Activated CD4-positive, alpha-beta T cell treated with anti-CD3 and anti-CD28 coated beads, Interleukin-2, amount 10 ng/mL, durations not matched to agents 24 days and 14 days (primary cell): ENCODE data around the gene PTAFR. TPM values are rescaled to one million over a fixed set of nuclear protein-coding genes. Genes with fewer than 3 reads are reported as not detected.

Experiments
- DNase-seq: peaks from one replicate; pipeline ENCODE4 v3.0.0; 2022
- H3K27ac Mint-ChIP-seq: one replicate; pipeline ENCODE4 v1.8.0; 2022; ENCODE audit warnings: mild to moderate bottlenecking, mixed read lengths
- H3K27me3 Mint-ChIP-seq: one replicate; pipeline ENCODE4 v1.8.0; 2022; ENCODE audit warnings: mixed read lengths
- H3K36me3 Mint-ChIP-seq: one replicate; pipeline ENCODE4 v1.8.0; 2022; ENCODE audit warnings: low read depth, mild to moderate bottlenecking, mixed read lengths
- H3K4me1 Mint-ChIP-seq: one replicate; pipeline ENCODE4 v1.8.0; 2021; ENCODE audit warnings: mixed read lengths
- H3K4me3 Mint-ChIP-seq: one replicate; pipeline ENCODE4 v1.8.0; 2022; ENCODE audit warnings: mild to moderate bottlenecking, moderate library complexity, mixed read lengths
- H3K9me3 Mint-ChIP-seq: one replicate; pipeline ENCODE4 v1.8.0; 2021; ENCODE audit warnings: mixed read lengths
- intact Hi-C: fragments of 100-400 bp; cut with micrococcal nuclease; formaldehyde crosslinking; loops from one replicate; pipeline ENCODE4 v1.15.1; 2023
- total RNA-seq: library from RNA; stranded (reverse); gene quantifications from 2 replicates; pipeline ENCODE4 v1.2.3, GENCODE V29; 2022

The PTAFR gene
- total RNA-seq, 1 donor from 2014 or later, result 0.40 TPM

DNA sequence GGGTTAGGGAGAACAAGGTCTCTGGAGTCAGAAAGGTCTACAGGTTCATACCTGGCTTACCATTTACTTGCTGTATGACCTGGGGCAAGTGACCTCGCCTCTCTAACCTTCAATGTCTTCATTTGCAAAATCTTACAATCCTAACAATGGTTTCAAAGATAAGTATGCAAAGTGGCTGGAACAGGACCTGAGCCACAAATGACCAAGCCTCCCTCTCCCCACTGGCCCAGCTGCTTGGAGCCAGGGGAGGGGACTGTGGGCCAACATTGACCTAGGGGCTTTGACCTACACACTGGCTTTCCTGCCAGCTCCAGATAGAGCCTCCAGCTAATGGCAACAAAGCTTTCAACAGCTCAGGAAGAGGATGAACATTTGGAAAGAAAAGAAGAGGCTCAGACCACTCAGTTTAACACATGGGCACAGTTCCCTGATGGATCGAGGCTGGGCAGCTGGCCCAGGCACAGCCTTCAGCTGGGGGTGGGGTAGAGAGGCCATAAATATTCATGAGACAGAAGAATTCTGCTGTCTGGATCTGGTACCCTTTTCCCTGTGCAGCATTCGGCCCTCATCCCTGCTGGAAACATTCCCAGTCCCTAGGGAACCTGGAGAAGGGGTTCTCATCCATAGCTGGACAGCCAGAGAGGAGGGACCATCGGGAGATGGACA, 12.9 kb downstream of the PTAFR start:
- peaks cover 57% of the 10 kb centered on the region for H3K27me3 Mint-ChIP-seq
- intact Hi-C loops, result no loop called here

DNA sequence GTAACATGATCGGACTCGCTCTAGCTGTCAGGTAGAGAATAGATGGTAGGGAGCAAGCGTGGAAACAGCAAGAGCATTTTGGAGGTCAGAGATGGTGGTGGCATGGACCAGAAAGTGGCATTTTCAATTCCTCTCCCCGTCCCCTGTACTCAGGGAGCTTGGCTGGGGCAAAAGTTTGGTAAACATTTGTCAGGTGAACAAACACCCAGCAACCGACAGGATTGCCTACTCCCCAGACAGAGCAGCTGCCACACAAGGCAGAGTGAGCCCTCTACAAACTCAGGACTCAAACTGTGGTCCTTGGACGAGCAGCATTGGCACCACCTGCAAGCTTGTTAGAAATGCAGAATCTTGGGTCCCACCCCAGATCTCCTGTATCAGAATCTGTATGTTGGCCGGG, 14.3 kb downstream of the PTAFR start:
- peaks cover 8% of the 10 kb centered on the region for H3K4me1 Mint-ChIP-seq
- no peaks in the 10 kb centered on the region for H3K36me3 Mint-ChIP-seq
- no peaks in the 10 kb centered on the region for H3K9me3 Mint-ChIP-seq
- no peak overlapping the region for H3K4me3 Mint-ChIP-seq
- intact Hi-C loops, result no loop called here
- H3K27ac Mint-ChIP-seq, result no peak overlapping the region
- peaks cover 59% of the 10 kb centered on the region for H3K27me3 Mint-ChIP-seq
- DNase-seq, result no peak

More for the DNA sequence above, 12.9 kb downstream of the PTAFR start:
- DNase-seq, result no peak
- Mint-ChIP-seq H3K4me3 (no peak overlapping the region), H3K9me3 (no peaks in the 10 kb centered on the region), H3K4me1 (peaks cover 13% of the 10 kb centered on the region), H3K36me3 (no peaks in the 10 kb centered on the region), H3K27ac (no peak overlapping the region)

DNA sequence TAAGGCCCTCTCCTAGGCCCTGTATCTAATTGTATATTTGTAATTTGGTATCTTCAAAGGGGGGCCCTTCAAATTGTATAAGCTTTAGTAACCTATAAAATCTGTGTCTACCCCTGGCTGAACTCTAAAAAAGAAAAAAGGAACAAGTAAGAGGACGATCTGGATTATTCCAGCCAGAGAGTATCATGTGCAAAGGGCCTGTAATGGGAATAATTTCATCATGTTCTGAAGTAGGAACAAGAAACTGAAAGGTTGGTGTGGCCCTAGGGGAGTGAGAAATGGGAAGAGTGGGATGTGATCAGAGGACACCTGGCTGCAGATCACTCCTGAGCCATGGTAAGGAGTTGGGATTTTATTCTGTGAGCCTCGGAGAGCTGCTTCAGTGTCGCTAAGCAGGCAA, 14.7 kb downstream of the PTAFR start:
- intact Hi-C loops, result no loop called here
- no peak overlapping the region for H3K4me3 Mint-ChIP-seq

DNA sequence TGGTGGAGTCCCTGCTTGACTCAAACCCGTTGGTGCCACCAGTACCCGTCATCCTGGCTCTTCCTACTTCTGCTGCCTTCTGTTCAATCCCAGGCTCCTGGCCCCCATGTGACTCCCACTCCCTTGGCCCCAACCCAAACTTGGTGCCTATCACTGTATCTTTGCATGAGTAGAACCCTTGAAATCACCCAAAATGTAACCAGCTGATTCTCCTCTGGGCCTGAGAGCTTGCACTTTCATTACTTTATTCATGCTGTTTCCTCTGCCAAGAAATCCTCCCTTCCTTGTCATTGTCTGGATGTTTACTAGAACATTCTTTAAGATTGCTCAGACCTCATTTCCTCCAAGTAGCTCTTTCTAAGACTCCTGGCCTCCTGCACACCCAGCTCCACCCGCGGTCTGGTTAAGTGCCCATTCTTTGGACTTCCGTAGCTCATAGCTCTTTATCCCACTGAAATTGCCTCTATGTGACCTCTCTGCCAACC, 15.7 kb downstream of the PTAFR start:
- DNase-seq, result no peak
- Mint-ChIP-seq H3K4me1 (peaks cover 8% of the 10 kb centered on the region), H3K9me3 (no peaks in the 10 kb centered on the region), H3K27ac (no peak overlapping the region), H3K36me3 (no peaks in the 10 kb centered on the region), H3K27me3 (peaks cover 55% of the 10 kb centered on the region), H3K4me3 (no peak overlapping the region)
- intact Hi-C loops, result no loop called here

More for the DNA sequence above, 14.7 kb downstream of the PTAFR start:
- Mint-ChIP-seq H3K9me3 (no peaks in the 10 kb centered on the region), H3K4me1 (peaks cover 8% of the 10 kb centered on the region), H3K36me3 (no peaks in the 10 kb centered on the region), H3K27ac (no peak overlapping the region), H3K27me3 (peaks cover 58% of the 10 kb centered on the region)
- no peak for DNase-seq

DNA sequence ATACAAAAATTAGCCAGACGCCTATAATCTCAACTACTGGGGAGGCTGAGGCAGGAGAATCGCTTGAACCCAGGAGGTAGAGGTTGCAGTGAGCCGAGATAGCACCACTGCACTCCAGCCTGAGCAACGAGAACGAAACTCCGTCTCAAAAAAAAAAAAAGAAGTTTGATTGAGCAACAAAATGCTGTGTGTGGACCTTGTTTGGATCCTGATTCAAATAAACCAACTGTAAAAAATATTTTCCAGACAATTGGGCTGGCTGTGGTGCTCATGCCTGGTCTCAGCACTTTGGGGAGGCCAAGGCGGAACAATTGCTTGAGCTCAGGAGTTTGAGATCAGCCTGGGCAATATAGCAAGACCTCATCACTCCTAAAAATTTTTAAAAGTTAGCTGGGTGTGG, 16.8 kb downstream of the PTAFR start:
- intact Hi-C loops, result no loop called here
- H3K36me3 Mint-ChIP-seq, result no peaks in the 10 kb centered on the region
- H3K4me1 Mint-ChIP-seq, result peaks cover 8% of the 10 kb centered on the region
- peaks cover 61% of the 10 kb centered on the region for H3K27me3 Mint-ChIP-seq
- no peak overlapping the region for H3K27ac Mint-ChIP-seq
- DNase-seq, result no peak
- H3K4me3 Mint-ChIP-seq, result no peak overlapping the region
- no peaks in the 10 kb centered on the region for H3K9me3 Mint-ChIP-seq

DNA sequence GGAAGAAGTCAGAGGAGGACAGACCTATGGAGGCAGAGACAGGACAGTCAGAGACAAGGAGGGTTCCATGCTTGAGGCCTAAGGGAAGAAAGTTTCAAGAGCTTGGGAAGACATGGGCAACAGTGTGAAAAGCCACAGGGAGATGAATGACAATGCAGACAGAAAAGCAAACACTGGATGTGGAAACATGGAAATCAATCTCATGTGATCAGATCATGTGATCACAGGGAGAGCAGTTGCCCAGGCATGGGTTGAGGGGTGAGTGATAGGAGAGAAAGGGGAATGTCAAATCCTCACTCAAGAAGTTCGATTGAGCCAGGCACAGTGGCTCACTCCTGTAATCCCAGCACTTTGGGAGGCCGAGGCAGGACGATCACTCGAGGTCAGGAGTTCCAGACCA, 17.2 kb downstream of the PTAFR start:
- no peaks in the 10 kb centered on the region for H3K9me3 Mint-ChIP-seq
- H3K27ac Mint-ChIP-seq, result no peak overlapping the region
- intact Hi-C loops, result no loop called here
- no peak for DNase-seq
- no peak overlapping the region for H3K4me3 Mint-ChIP-seq
- H3K36me3 Mint-ChIP-seq, result no peaks in the 10 kb centered on the region
- H3K27me3 Mint-ChIP-seq, result peaks cover 60% of the 10 kb centered on the region
- peaks cover 8% of the 10 kb centered on the region for H3K4me1 Mint-ChIP-seq

DNA sequence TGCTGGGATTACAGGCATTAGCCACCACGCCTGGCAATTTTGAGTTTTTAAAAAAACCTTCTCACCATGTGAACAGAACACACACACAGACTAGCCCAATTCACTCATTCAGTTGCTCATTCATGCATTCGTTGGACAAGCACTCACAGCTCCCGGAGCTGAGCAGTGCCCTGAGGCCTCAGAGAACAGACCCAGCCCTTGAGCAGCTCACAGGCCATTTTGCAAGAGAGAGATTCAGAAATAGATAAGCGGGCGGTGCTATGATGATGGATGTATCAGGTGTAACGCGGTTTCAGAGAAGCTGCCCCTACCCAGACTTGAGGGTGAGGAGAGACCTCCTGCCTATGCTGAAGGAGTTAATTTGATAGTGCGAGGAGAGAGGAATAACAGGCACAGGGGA, 18.6 kb downstream of the PTAFR start:
- H3K27me3 Mint-ChIP-seq, result peaks cover 55% of the 10 kb centered on the region

DNA sequence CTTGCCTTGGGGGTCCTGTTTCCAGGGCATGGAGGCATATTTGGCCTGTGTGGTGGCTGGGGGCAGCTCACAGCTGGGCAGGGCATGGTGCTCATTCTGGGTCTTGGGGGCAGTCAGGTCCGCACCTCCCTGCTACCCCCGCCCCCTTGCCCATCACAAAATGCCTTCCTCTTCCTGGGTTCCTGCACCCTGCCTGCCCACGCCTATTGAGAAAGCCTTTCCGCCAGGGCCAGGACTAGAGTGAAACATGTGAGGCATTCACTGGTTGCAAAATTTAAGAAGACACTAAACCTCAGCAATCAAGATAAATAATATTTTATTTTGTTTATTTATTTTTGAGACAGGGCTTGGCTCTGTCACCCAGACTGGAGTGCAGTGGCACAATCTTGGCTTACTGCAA, 19.7 kb downstream of the PTAFR start:
- peaks cover 7% of the 10 kb centered on the region for H3K4me1 Mint-ChIP-seq
- no peaks in the 10 kb centered on the region for H3K9me3 Mint-ChIP-seq
- H3K27ac Mint-ChIP-seq, result no peak overlapping the region
- intact Hi-C loops, result no loop called here
- no peak overlapping the region for H3K4me3 Mint-ChIP-seq
- H3K36me3 Mint-ChIP-seq, result peaks cover 1% of the 10 kb centered on the region
- peaks cover 49% of the 10 kb centered on the region for H3K27me3 Mint-ChIP-seq
- DNase-seq, result no peak

More for the DNA sequence above, 18.6 kb downstream of the PTAFR start:
- intact Hi-C loops, result no loop called here
- Mint-ChIP-seq H3K36me3 (peaks cover 1% of the 10 kb centered on the region), H3K27ac (no peak overlapping the region), H3K9me3 (no peaks in the 10 kb centered on the region), H3K4me1 (peaks cover 8% of the 10 kb centered on the region), H3K4me3 (no peak overlapping the region)
- no peak for DNase-seq

DNA sequence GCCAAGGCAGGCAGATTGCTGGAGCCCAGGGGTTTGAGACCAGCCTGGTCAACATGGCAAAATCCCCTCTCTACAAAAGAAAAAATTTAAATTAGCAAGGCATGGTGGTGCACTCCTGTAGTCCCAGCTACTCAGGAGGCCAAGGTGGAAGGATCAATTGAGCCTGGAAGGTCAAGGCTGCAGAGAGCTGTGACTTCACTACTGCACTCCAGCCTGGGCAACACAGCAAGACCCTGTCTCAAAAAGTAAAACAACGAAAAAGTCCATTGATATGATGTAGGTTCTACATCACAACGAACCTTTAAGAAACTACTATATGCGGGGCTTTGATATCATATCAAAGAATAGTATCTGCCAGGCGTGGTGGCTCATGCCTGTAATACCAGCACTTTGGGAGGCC, 20.9 kb downstream of the PTAFR start:
- H3K27ac Mint-ChIP-seq, result no peak overlapping the region
- intact Hi-C loops, result no loop called here
- peaks cover under 1% of the 10 kb centered on the region for H3K9me3 Mint-ChIP-seq
- no peak for DNase-seq
- H3K36me3 Mint-ChIP-seq, result peaks cover 1% of the 10 kb centered on the region
- peaks cover under 1% of the 10 kb centered on the region for H3K4me1 Mint-ChIP-seq
- H3K4me3 Mint-ChIP-seq, result no peak overlapping the region
- H3K27me3 Mint-ChIP-seq, result peaks cover 47% of the 10 kb centered on the region

DNA sequence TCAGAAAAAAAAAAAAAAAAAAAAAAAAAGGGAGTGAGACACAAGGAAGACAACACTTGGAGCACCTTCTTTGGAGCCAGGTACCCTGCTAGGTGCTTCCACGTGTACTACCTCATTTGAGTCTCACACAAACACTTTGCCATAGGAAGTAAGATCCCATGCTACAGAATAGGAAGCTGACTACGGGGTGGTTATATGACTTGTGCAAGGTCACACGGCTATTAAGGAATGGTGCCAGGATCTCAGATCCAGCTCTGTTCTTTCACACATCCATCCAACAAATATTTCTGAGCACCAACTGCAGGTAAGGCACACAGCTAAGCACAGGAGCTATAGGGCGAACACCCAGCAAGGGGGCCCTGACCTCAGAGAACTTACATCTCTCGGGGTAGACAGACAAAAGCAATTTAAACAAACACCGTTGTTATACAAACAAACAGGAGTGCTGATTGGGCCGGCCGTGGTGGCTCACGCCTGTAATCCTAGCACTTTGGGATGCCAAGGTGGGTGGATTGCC, 22.4 kb downstream of the PTAFR start:
- Mint-ChIP-seq H3K4me3 (no peak overlapping the region), H3K9me3 (peaks cover 10% of the 10 kb centered on the region), H3K36me3 (peaks cover 1% of the 10 kb centered on the region), H3K27me3 (peaks cover 55% of the 10 kb centered on the region), H3K4me1 (no peaks in the 10 kb centered on the region), H3K27ac (no peak overlapping the region)
- intact Hi-C loops, result no loop called here
- DNase-seq, result no peak

DNA sequence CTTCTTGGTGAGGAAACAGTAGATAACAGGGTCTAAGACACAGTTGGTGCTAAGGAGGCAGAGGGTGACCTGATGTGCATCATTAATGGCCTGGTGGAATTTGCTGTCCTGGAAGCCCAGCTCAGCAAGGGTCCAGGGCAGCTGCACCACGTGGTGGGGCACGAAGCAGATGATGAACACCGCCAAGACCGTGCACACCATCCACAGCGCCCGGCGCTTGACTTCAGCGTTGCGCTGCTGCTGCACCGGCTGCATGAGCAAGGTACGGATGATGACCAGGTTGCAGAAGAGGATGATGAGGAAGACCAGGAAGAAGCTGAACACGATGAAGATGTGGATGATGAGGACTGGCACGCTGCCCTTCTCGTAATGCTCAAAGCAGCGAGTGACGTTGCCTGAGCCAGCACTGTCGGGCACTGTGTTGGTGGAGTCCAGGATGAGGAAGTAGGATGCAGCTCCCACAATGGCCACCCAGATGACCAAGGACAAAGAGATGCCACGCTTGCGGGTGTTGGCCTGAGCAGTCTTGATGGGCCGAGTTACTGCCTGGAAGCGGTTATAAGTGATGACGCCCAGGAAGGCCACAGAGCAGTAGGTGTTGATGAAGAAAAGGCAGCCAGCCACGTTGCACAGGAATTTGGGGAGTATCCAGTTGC, 26.2 kb downstream of the PTAFR start:
- no peak overlapping the region for H3K4me3 Mint-ChIP-seq

DNA sequence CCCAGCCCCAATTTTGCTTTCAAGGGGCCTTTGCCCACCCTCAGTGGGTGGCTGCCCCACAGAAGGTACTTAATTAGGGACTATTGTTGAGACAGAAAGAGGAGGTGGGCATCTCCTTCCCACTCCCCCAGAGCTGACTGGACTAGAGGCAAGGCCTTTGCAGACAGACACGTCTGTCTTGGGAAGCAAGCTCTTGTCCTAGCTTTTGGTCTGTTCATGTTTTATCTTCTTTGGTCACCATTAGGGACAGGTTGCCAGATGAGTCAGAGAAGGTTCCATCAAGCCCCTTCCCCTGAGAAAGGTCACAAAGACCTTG, 27.7 kb downstream of the PTAFR start:
- intact Hi-C loops, result no loop called here
- no peak overlapping the region for H3K4me3 Mint-ChIP-seq
- DNase-seq, result no peak
- peaks cover 1% of the 10 kb centered on the region for H3K36me3 Mint-ChIP-seq
- H3K4me1 Mint-ChIP-seq, result peaks cover 9% of the 10 kb centered on the region
- H3K9me3 Mint-ChIP-seq, result peaks cover 10% of the 10 kb centered on the region
- H3K27ac Mint-ChIP-seq, result no peak overlapping the region
- peaks cover 51% of the 10 kb centered on the region for H3K27me3 Mint-ChIP-seq

More for the DNA sequence above, 26.2 kb downstream of the PTAFR start:
- Mint-ChIP-seq H3K36me3 (peaks cover 1% of the 10 kb centered on the region), H3K4me1 (no peaks in the 10 kb centered on the region), H3K9me3 (peaks cover 10% of the 10 kb centered on the region), H3K27ac (no peak overlapping the region), H3K27me3 (peaks cover 50% of the 10 kb centered on the region)
- intact Hi-C loops, result no loop called here
- DNase-seq, result no peak

DNA sequence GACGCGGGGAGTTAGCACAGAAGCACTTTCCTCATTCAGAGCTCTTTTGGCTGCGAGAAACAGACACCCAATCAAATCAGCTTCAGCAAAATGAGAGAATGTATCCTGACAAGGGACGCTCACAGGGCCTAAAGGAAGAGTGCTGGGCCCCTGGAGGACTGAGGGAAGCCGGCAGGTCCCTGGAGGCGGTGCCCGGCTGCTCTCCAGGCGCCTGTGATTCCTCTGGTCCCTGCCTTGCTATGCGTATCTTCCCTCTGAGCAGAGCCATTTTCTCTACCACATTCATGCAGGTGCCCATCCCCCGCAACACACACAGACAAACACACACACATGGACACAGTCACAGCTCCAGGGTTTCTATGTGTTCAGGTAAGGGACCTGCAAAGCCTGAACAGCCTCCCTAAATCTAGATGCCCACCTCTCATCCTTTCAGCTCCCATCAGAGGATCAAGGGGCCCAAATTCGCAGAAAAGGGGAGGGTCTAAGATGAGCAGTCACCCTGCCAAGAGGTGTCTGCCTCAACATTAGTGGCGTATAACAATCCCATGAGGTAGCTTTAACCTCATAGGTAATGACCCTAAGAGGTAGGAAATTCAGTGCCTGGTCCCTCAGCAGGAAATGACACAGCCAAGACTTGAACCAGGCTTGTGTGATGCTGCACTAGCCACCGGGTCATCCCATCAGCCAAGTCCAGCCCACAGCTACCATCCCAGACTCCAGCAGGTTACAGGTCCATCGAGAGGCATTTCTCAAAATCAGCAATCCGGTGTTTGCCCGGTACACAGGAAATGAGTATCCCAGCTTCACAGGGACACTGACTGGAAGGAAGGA, 29.0 kb downstream of the PTAFR start:
- Mint-ChIP-seq H3K27ac (no peak overlapping the region), H3K27me3 (peaks cover 54% of the 10 kb centered on the region), H3K4me1 (peaks cover 9% of the 10 kb centered on the region), H3K4me3 (no peak overlapping the region), H3K36me3 (no peaks in the 10 kb centered on the region), H3K9me3 (peaks cover 10% of the 10 kb centered on the region)
- intact Hi-C loops, result no loop called here
- no peak for DNase-seq

DNA sequence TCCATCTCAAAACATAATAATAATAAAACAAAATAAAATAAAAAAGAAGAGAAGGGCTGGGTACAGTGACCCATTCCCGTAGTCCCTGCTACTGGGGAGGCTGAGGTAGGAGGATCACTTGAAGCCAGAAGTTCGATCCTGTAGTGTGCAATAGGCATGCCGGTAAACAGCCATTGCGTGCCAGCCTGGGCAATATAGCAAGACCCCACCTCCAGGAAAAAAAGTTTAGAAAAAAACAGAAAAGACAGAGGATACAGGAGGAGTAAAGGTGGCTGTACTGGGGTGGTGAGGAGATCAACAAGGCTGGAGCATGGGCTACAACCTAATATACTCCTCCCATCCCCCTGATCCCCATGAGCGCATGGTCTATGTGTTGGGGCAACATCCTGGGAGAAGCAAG, 30.8 kb downstream of the PTAFR start:
- Mint-ChIP-seq H3K4me3 (no peak overlapping the region), H3K9me3 (peaks cover 10% of the 10 kb centered on the region), H3K27ac (no peak overlapping the region), H3K27me3 (peaks cover 60% of the 10 kb centered on the region), H3K36me3 (no peaks in the 10 kb centered on the region), H3K4me1 (peaks cover 9% of the 10 kb centered on the region)
- intact Hi-C loops, result no loop called here
- DNase-seq, result no peak
